IPS DF 4.7 (cell line): ENCODE results near the gene TBL1XR1.

ENCODE experiments used
- DNase-seq: peaks from one replicate; pipeline ENCODE4 v3.0.0-alpha.2; 2013; ENCODE audit warnings: low spot score; ENCODE audit errors: extremely low read depth

The TBL1XR1 gene

GRCh38 chr3:177197041-177197726 is at the start of gene TBL1XR1:
Gene TBL1XR1 (minus strand): TSS chr3:177197482. CDS start chr3:177064977, 132,505 bp downstream.
- peak; percentile 60 for DNase-seq

GRCh38 chr3:177245250-177245649 is 48.0 kb upstream of the TBL1XR1 start:
- no peak for DNase-seq

- DNase-seq = no peak
These were observed 47.3 kb upstream of the TBL1XR1 start for GRCh38 chr3:177244606-177245005.

- DNase-seq = no peak
These were observed 41.5 kb upstream of the TBL1XR1 start for GRCh38 chr3:177238686-177239216.

GRCh38 chr3:177237206-177237605 is 39.9 kb upstream of the TBL1XR1 start:
- DNase-seq = no peak

- DNase-seq = no peak
These were observed 39.4 kb upstream of the TBL1XR1 start for GRCh38 chr3:177236704-177237103.

GRCh38 chr3:177234121-177234520 is 36.8 kb upstream of the TBL1XR1 start:
- no peak for DNase-seq

GRCh38 chr3:177231242-177231641 is 34.0 kb upstream of the TBL1XR1 start:
- no peak for DNase-seq

GRCh38 chr3:177230641-177231040 is 33.4 kb upstream of the TBL1XR1 start:
- DNase-seq = no peak

- DNase-seq = no peak
These were observed 32.5 kb upstream of the TBL1XR1 start for GRCh38 chr3:177229791-177230190.

- DNase-seq = no peak
These were observed 31.4 kb upstream of the TBL1XR1 start for GRCh38 chr3:177228601-177229190.

- no peak for DNase-seq
These were observed 27.1 kb upstream of the TBL1XR1 start for GRCh38 chr3:177224414-177224813.

- no peak for DNase-seq
These were observed 24.5 kb upstream of the TBL1XR1 start for GRCh38 chr3:177221744-177222143.

GRCh38 chr3:177220136-177220974 is 23.1 kb upstream of the TBL1XR1 start:
- DNase-seq = no peak

GRCh38 chr3:177213801-177214535 is 16.7 kb upstream of the TBL1XR1 start:
- no peak for DNase-seq

GRCh38 chr3:177212756-177213155 is 15.5 kb upstream of the TBL1XR1 start:
- DNase-seq = no peak

- no peak for DNase-seq
These were observed 15.0 kb upstream of the TBL1XR1 start for GRCh38 chr3:177212278-177212610.

- no peak for DNase-seq
These were observed 14.4 kb upstream of the TBL1XR1 start for GRCh38 chr3:177211503-177212277.

GRCh38 chr3:177210744-177211502 is 13.6 kb upstream of the TBL1XR1 start:
- DNase-seq = no peak

- no peak for DNase-seq
These were observed 12.2 kb upstream of the TBL1XR1 start for GRCh38 chr3:177209509-177209908.
